HS-5 (cell line): ENCODE results near the gene FANCI.

Source experiments
- DNase-seq: peaks from one replicate; pipeline ENCODE4 v3.0.0-alpha.2; 2012; ENCODE audit warnings: low read depth

FANCI gene

DNA sequence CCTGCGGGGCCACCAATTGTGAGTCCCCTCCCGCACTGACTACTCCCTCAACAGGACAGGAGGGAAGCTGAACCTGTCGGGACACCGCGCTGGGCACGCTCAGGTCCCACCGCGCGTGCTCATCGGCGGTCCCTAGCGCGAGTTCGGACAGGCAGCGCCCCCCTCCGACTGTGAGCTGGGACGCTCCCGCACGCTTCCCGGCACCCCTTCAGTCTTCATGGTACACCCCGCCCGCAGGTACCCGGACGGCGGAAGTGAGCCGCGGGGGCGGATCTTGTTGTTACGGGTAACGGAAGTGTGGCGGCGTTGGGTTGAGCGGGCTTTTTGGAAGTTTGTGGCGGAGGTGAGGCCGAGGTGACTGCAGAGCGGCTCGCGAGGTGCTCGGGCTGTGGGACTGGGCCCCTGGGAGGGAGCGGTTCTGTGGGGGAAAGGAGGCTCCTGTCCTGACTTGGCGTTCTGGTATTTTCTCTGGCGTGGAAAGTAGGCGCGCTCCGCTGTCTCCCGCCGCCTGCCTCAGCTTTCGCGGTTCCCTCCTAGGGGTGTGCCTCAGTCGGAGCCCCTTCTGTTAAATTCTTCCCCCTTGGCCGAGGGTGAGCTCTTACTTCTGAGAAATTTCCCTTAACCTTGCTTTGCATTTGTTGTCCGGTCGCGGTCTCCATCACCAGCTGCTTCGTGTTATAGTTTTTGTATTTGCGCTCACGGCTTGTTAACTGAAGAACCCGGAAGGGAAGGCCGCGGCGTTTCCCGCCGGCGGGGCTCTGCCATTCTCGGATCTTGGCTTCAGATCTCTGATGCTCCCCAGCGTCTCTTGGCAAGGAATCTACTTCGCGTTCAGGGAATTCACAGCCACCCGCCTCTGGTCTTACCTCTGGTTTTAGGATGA lies at the start of gene FANCI:
Gene FANCI (plus strand): TSS at position 289 of the 883 bp plus-strand sequence. CDS start 3,669 bp downstream, outside the sequence.
- peak; percentile 56 for DNase-seq

- no peak for DNase-seq
These were observed 49.2 kb upstream of the FANCI start for GRCh38 chr15:89194608-89195007.

DNA sequence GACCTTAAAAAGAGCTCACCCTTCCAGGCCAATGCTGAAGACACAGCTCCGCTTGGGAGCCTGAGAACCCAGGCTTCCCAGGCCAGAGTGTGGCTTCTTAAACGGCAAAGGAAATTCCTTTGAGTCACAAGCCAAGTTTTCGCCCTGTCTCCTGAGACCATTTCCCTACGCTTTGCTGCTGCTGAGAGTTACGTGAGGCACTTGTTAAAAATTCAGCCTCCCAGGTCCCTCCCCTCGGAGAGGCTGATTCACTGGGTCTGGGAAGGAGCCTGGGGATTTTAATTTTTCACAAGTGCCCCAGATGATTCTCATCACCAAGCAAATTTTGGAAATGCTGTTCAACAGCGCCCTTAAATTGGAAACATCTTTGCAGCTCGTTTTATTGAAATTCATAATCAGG lies 47.9 kb upstream of the FANCI start:
- DNase-seq: no peak

DNA sequence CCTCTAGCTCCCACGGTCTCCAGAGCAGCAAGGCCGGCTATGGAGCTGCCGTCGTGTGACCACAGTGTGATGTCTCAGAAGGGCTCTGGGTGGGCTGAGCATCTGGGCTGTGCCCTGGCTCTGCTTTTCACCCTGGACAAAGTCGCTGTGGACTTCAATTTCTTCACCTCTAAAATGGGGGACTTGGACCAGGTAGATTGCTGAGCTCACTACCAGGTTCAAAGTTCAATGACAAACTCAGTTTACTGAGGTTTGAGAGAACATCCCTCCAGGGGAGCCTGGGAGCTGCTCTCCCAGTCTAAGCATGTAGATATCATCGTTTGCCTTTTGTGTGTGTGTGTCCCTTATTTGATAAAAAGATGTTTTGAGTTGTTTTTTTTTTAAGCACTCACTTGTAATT lies 47.5 kb upstream of the FANCI start:
- DNase-seq: no peak

- DNase-seq: no peak
These were observed 46.8 kb upstream of the FANCI start for GRCh38 chr15:89196994-89197393.

- no peak for DNase-seq
These were observed 46.2 kb upstream of the FANCI start for GRCh38 chr15:89197503-89197971.

GRCh38 chr15:89198196-89198595 lies 45.6 kb upstream of the FANCI start:
- DNase-seq: no peak

DNA sequence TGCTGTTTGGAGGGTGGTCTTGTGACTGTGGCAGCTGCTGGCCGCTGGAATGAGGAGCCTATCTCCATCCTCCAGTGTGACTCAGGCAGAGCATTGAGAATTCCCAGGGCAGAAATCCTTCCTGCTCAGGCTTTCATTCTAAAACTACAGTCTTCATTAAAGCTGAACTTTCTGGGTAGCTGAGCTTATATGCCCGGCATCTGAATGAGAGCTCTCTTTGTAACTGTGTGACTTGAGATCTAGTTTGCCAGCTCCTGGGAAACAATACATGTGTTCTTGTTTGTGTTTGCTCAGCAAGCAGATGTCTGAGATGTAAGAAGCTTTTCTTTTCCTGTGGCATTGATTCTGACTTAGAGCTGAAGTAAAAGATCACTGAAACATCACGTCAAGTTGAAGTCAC lies 44.8 kb upstream of the FANCI start:
- DNase-seq: no peak

DNA sequence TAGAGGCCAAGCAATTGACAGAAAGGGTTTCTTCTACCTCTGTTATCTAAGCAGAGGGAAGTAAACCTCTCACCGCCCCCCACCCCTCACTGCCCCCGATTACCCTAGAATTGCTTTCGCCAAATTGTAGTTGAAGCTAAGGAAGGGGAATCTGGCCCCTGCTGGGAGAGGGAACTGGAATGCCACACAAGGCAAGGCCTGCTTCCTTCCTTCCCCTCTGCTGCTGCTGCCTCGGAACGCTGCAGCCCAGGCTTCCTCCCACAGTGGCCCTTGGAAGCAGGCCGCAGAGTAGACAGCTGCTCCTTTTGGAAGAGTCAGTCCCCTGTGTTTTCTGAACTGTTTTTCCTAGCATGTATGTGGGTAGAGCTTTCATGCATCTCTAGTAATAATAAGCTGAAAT lies 44.0 kb upstream of the FANCI start:
- DNase-seq: no peak

DNA sequence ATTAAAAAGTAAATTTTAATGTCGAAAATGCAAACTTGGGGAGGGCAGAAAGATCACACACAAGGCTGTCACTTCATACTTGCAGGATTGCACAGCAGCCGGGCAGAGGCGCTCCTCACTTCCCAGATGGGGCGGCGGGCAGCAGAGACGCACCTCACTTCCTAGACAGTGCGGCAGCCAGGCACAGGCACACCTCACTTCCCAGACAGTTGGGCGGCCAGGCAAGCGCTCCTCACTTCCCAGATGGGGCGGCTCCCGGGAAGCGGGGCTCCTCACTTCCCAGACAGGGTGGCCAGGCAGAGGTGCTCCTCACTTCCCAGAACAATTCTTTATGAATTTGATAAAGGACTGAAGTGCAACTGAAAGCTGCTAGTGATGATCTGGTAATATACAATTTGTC lies 43.6 kb upstream of the FANCI start:
- DNase-seq: no peak

GRCh38 chr15:89201465-89202005 lies 42.2 kb upstream of the FANCI start:
- no peak for DNase-seq

- DNase-seq: no peak
These were observed 40.0 kb upstream of the FANCI start for GRCh38 chr15:89203705-89204273.

DNA sequence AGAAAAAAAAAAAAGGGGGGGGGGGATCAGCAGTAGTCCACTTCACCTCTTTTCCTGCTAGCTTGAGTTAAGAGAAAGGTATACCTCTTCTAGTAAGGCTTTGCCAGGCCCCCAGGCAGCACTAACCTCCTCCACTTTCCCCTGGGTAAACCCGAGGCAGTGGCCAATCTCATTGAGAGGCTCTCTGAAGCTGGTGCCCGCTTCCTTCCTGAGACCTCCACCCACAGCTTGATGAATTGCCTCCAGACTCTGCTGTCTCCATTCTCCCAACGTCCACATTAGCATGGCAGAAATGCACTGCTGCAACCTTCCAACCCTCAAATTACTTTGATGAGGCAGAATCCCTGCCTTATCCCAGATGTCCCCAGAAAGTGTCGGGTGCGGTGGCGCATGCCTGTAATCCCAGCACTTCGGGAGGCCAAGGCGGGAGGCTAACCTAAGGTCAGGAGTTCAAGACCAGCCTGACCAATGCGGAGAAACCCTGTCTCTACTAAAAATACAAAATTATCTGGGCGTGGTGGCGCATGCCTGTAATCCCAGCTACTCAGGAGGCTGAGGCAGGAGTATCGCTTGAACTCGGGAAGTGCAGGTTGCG lies 37.7 kb upstream of the FANCI start:
- DNase-seq: no peak

DNA sequence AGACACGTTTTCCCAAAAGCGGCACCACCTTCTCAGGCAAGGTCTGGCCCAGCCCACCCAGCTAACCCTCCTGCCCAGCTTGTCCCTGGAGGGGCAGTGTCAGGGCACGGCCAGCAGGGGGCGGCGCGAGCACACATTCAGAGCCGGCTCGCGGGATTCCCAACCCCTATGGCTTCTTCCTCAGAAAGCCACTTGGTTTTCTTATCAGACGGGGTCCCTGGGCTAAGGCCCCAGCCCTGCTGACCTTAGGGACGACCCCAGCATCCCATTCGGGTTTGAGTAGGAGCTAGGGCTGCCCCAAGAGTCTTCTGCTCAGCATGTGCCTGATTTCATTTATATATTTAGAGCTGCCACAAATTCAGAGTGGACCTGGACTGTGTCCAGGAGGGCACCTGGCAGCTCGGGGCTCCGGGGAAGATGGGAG lies 36.9 kb upstream of the FANCI start:
- peak; percentile 9 for DNase-seq

DNA sequence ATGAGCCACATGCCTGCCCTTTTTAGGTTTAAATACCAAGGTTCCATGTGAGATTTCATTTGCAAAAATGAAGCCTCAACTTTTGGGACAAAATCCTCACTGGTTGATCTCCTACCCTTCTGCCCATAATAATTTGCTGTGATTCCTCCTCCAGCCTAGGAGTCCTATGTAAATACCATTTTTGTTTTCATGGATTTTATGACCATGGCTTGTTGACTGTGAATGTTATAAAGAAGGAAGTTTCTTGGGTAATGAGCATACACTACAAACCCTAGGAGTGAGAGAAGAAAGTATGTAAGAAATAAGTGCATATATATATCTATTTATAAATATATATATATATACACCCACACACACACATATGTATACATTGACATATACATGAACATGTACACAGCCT lies 35.5 kb upstream of the FANCI start:
- no peak for DNase-seq

DNA sequence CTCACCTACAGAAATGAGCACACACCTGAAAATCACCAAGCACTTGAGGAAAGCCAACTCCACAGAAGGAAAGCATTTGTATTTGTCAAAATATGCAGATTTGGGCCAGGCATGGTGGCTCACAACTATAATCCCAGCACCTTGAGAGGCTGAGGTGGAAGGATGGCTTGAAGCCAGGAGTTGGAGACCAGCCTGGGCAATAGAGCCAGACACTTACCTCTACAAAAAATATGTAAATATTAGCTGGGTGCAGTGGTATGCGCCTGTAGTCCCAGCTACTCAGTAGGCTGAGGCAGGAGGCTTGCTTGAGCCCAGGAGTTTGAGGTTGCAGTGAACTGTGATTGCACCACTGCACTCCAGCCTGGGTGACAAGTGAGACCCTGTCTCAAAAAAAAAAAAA lies 34.7 kb upstream of the FANCI start:
- no peak for DNase-seq

DNA sequence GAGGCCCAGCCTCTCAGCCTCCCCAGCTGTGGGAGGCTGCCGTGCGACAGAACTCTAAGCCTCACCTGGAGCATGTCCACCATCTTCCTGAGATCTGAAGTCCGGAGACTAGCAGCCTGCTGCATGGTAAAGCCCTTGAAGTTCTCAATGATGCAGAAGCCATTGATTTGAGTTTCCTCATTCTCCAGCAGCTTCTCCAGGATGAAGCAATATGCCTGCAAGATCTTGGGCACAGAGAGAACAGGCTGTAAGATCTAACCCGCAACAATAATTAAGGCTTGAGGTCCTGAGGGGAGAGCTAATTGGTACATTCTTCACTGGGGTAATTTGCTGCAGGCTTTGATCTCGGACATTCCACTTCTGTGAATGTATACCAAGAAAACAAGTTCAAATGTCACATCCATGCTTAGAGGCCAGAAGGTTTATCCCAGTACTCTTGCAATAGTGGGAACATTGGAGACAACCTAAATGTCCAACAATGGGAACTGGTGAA lies 32.1 kb upstream of the FANCI start:
- no peak for DNase-seq

DNA sequence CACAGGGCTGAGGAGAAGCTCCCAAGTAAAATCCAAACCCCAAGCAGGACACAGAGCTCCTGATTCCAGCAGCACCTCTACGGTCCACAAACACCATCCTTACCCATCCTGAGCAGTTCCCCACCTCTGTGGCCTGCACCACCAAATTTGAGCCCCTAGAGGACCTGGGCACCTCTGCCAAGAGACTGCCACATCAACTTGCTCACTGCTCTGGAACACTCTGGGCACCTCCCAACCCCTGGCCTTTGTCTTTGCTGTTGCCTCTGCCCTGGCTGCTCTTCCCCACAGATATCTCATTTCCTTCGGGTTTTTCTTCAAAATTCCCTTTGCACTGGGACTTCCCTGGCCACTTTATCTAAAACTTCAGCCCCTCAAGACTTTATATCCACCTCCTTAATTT lies 28.2 kb upstream of the FANCI start:
- no peak for DNase-seq

- DNase-seq: no peak
These were observed 26.7 kb upstream of the FANCI start for GRCh38 chr15:89217031-89217430.

DNA sequence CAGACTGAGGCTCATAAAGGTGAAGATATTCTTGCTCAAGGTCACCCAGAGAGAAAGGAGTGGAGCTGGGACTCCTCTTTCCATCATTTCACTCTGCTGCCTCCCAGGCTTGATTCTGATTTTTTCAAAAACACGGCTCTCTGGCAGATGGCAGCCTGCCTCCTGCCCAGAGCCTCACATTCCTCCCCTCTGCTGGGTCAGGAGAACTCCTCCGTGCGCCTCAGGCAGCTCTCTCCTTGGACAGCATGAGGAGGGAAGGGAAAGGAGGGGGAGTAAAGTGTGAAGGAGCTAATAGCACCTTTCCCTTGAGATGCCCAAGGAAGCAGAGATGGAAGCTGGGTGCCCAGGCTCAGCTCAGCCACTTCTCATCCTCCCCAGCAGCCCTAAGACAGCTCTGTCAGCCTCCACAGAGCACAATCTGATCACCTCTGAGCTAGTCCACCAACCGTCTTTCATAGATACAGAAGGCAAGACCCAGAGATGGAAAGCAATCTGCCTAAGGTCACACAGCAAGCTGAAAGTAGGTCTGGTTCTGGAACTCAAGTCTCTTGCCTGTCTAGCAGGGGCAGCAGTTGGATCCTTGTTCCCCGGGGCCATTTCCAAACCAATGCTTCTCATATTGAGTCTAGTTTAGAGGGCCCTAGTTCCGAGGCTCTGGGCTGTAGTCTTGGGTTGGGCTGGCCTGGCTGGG lies 25.9 kb upstream of the FANCI start:
- no peak for DNase-seq

GRCh38 chr15:89218531-89218930 lies 25.2 kb upstream of the FANCI start:
- DNase-seq: no peak

- DNase-seq: no peak
These were observed 22.2 kb upstream of the FANCI start, which contains the start of gene RLBP1 for GRCh38 chr15:89221543-89221942. TSS of gene RLBP1 (minus strand) at chr15:89221579. CDS start at chr15:89218975, 2,604 bp downstream.
